ENCODE data around the gene ATP5PB. TPM values are rescaled to one million over a fixed set of nuclear protein-coding genes. Genes with fewer than 3 reads are reported as not detected.

ATP5PB gene
- total RNA-seq, 1 donor from 2014 or later, result 155 TPM

DNA sequence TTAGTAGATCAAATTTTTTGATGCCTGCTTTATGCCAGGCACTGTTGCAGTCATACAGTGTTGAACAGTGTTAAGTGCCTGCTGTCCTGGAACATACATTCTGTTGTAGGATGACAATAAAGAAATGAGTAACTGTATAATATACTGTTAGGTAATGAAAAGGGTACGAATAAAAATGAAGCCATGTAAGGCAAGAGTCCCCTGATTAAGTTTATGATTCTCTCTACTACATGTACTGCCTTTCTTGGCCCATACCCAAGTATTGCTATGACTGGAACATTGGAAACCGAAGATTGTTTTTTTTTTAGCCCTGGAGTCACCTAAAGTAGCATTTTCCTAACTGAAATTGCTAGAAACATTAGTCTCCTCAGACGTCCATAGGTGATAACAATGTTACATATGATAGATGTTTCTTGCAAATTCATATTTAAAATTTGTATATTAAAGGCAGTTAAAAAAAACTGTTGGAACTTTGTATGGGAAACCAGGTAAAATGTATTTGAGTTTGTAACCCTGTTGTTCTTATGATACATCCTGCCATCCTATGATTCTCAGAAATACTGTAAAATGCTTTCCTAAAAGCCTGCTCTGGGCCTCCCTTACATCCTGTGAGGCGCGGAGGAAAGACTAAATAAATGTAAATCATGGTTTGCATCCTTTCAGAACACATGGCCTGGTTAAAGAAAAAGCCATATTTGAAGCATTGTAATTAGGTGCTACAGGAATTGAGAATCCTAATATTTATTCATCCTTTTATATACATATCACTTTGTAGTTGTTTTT is 5.8 kb downstream of the ATP5PB start:
- no peak for TF ChIP-seq CTCF (IDR thresholded peaks at IDR 0.05; ENCODE audit: unreplicated experiment)
- Mint-ChIP-seq H3K4me1 (peaks cover 15% of the 10 kb centered on the region), H3K9me3 (no peaks in the 10 kb centered on the region), H3K27ac (no peak overlapping the region), H3K36me3 (peaks cover 30% of the 10 kb centered on the region), H3K4me3 (no peak overlapping the region), H3K27me3 (ENCODE audit: low read depth) (no peaks in the 10 kb centered on the region)
- DNase-seq (ENCODE audit: low spot score in 2 of 2, unreplicated experiment in 2 of 2), result no peak

- no peak for TF ChIP-seq CTCF (IDR thresholded peaks at IDR 0.05; ENCODE audit: unreplicated experiment)
- peaks cover 11% of the 10 kb centered on the region for H3K4me1 Mint-ChIP-seq
- H3K27me3 Mint-ChIP-seq (ENCODE audit: low read depth), result no peaks in the 10 kb centered on the region
- no peak overlapping the region for H3K27ac Mint-ChIP-seq
- no peak overlapping the region for H3K4me3 Mint-ChIP-seq
- DNase-seq (ENCODE audit: low spot score in 2 of 2, unreplicated experiment in 2 of 2), result no peak
- peaks cover 31% of the 10 kb centered on the region for H3K36me3 Mint-ChIP-seq
- H3K9me3 Mint-ChIP-seq, result no peaks in the 10 kb centered on the region
These were observed 6.4 kb downstream of the ATP5PB start for GRCh38 chr1:111455642-111456031.

DNA sequence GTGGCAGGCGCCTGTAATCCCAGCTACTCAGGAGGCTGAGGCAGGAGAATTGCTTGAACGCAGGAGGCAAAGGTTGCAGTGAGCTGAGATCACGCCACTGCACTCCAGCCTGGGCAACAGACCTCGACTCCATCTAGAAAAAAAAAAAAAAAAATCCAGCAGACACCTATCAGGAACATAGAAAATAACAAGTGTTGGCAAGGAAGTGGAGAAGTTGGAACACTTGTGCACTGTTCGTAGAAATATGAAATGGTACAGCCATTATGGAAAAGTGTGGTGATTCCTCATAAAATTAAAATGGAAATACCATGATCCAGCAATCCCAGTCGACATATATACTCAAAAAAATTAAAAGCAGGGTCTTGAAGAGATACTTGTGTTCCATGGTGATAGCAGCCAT is 12.5 kb downstream of the ATP5PB start:
- TF ChIP-seq CTCF (IDR thresholded peaks at IDR 0.05; ENCODE audit: unreplicated experiment), result no peak
- Mint-ChIP-seq H3K27me3 (ENCODE audit: low read depth) (no peaks in the 10 kb centered on the region), H3K4me3 (no peak overlapping the region), H3K4me1 (peaks cover 8% of the 10 kb centered on the region), H3K9me3 (no peaks in the 10 kb centered on the region), H3K36me3 (peaks cover 33% of the 10 kb centered on the region), H3K27ac (no peak overlapping the region)
- DNase-seq (ENCODE audit: low spot score in 2 of 2, unreplicated experiment in 2 of 2), result no peak

DNA sequence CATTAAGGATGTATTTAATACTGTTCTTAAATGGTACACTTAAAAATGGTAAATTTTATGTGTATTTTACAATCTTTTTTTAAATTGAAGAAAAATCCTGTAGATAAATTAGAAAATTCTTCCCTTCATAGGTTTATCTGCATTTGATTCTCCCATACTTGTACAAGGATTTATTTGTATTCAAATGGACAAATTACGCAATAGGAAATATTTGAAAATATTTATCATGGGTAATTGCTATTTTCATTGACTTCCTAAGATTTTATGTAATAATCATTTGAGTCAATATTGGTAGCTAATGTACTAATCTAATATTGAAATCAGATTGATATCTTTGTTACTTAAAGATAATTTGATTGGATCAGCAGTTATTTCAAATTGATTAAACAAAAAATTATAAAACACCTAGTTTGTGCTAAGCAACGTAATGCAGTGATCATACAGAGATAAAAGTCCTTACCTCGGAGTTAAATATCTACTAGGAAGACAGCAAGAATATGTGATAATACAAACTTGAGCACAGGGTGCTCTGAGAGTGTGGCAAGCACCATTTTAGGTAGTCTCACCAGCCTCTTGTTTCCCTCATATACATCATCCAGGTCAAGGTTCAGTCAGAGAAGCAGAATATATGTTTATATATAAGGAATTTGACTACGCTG is 13.2 kb downstream of the ATP5PB start:
- Mint-ChIP-seq H3K27ac (no peak overlapping the region), H3K27me3 (ENCODE audit: low read depth) (no peaks in the 10 kb centered on the region), H3K4me1 (peaks cover 8% of the 10 kb centered on the region), H3K36me3 (peaks cover 36% of the 10 kb centered on the region), H3K4me3 (no peak overlapping the region), H3K9me3 (no peaks in the 10 kb centered on the region)
- DNase-seq (ENCODE audit: low spot score in 2 of 2, unreplicated experiment in 2 of 2), result no peak
- TF ChIP-seq CTCF (IDR thresholded peaks at IDR 0.05; ENCODE audit: unreplicated experiment), result no peak

- DNase-seq (ENCODE audit: low spot score in 2 of 2, unreplicated experiment in 2 of 2), result no peak
- Mint-ChIP-seq H3K36me3 (peaks cover 33% of the 10 kb centered on the region), H3K27me3 (ENCODE audit: low read depth) (no peaks in the 10 kb centered on the region), H3K4me1 (peaks cover 8% of the 10 kb centered on the region), H3K4me3 (no peak overlapping the region), H3K27ac (peak overlapping the region; percentile 13), H3K9me3 (no peaks in the 10 kb centered on the region)
- no peak for TF ChIP-seq CTCF (IDR thresholded peaks at IDR 0.05; ENCODE audit: unreplicated experiment)
These were observed 13.9 kb downstream of the ATP5PB start for GRCh38 chr1:111463029-111463683.
